ENCODE measurements around the gene FCER2.

Gene FCER2

GRCh38 chr19:7654401-7654800 is 47.5 kb downstream of the FCER2 start:
- CTCF ChIA-PET: interaction anchor here (0.5 kb wide), 1 partner anchor 10 kb away, joined by 3 read pairs; no protein-coding TSS in a partner anchor
- POLR2A ChIA-PET (ENCODE audit: low non-redundant PET): no interaction called here

DNA sequence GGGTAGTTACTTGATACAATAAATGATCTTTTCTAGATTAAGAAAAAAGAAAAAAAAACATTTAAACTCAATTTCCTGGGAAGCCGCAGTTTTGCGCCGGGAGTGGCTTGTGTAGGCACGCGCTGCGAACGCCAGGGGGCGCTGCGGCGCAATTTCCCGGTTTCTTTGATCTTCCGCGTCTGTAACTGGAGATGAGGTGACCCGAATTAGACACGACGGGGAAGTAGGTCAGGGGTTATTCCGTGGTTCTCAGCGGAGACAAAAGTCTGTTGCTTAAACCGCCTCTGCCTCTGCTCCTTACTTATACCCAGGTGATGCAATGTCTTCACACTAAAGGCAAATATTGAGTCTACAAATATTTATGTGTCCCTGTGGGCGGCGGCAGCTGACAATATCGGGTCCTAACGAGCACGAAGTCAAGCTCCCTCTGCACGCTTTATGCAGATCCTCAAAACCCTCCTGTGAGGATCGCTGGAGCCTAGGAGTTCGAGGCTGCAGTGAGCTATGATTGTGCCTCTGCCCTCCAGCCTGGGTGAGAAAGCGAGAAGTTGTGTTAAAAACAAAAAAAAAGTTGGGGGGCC is 49.8 kb downstream of the FCER2 start:
- DNase-seq (ENCODE audit: low spot score): peak; percentile 78
- TF ChIP-seq CTCF (conservative IDR thresholded peaks at IDR 0.05; ENCODE audit: low read depth): peak; percentile 94
- peak overlapping the region; percentile 44 for H3K27ac ChIP-seq
- ChIA-PET CTCF (interaction anchor here (0.8 to 1.6 kb wide), 2 partner anchors 14 to 1056 kb away, joined by 3 to 4 read pairs; no protein-coding TSS in a partner anchor), POLR2A (ENCODE audit: low non-redundant PET) (no interaction called here)

More at GRCh38 chr19:7654401-7654800, 47.5 kb downstream of the FCER2 start:
- H3K27ac ChIP-seq: no peak overlapping the region
- no peak for TF ChIP-seq CTCF (conservative IDR thresholded peaks at IDR 0.05; ENCODE audit: low read depth)
- DNase-seq (ENCODE audit: low spot score): peak; percentile 33

GRCh38 chr19:7650148-7650547 is 51.8 kb downstream of the FCER2 start:
- CTCF ChIA-PET: no interaction called here
- H3K27ac ChIP-seq: no peak overlapping the region
- POLR2A ChIA-PET (ENCODE audit: low non-redundant PET): interaction anchor here (0.6 kb wide), 1 partner anchor 253 kb away, joined by 5 read pairs; no protein-coding TSS in a partner anchor
- TF ChIP-seq CTCF (conservative IDR thresholded peaks at IDR 0.05; ENCODE audit: low read depth): no peak
- no peak for DNase-seq (ENCODE audit: low spot score)

DNA sequence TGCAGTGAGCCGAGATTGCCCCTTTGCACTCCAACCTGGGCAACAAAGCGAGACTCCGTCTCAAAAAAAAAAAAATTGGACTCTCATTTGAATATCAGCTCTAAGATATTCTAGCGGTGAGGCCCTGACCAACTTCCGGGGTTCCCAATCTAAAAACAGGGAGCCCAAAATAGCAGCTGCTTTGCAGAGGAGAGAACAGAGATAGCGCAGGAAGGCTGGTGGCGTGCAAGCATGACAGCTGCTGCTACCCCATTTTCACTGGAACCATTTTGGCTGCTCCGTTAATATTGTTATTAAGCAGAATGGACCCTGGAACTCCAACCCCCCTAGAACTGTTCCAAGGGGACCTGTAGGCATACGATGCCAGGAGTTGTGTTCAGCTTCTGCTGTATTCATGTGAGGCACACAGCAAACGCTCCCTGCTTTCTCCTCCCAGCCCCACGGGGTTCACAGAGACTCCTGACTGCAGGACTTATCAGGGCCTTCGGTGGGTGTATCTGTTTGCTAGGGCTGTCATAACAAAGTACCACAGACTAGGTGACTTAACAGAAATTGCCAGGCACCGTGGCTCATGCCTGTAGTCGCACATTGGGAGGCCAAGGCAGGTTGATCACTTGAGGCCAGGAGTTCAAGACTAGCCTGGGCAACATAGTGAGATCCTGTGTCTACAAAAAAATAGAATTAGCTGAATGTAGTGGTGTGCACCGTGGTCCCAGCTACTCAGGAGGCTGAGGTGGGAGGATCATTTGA is 53.5 kb downstream of the FCER2 start:
- TF ChIP-seq CTCF (conservative IDR thresholded peaks at IDR 0.05; ENCODE audit: low read depth): no peak
- no peak overlapping the region for H3K27ac ChIP-seq
- CTCF ChIA-PET: no interaction called here
- no peak for DNase-seq (ENCODE audit: low spot score)
- POLR2A ChIA-PET (ENCODE audit: low non-redundant PET): interaction anchor here (0.6 kb wide), 1 partner anchor 146 kb away, joined by 3 read pairs; no protein-coding TSS in a partner anchor

- no peak for DNase-seq (ENCODE audit: low spot score)
- TF ChIP-seq CTCF (conservative IDR thresholded peaks at IDR 0.05; ENCODE audit: low read depth): no peak
- no peak overlapping the region for H3K27ac ChIP-seq
- ChIA-PET POLR2A (ENCODE audit: low non-redundant PET) (no interaction called here), CTCF (no interaction called here)
Measured at GRCh38 chr19:7647156-7647555, 54.8 kb downstream of the FCER2 start.

- no peak for TF ChIP-seq CTCF (conservative IDR thresholded peaks at IDR 0.05; ENCODE audit: low read depth)
- POLR2A ChIA-PET (ENCODE audit: low non-redundant PET): no interaction called here
- H3K27ac ChIP-seq: no peak overlapping the region
- CTCF ChIA-PET: no interaction called here
- DNase-seq (ENCODE audit: low spot score): no peak
Measured at GRCh38 chr19:7646426-7646700, 55.6 kb downstream of the FCER2 start.

Data from RWPE1 (cell line).